Neural cell (in vitro differentiated cells): Measurements from ENCODE around the gene KIRREL3. TPM values are rescaled to one million over a fixed set of nuclear protein-coding genes. Genes with fewer than 3 reads are reported as not detected.

ENCODE experiments used
- H2AFZ ChIP-seq: fragments of 200-600, 300-800 bp; sonication (generic), shearing (Covaris generic); 2 replicates; pipeline ENCODE4 v1.6.0; 2014; ENCODE audit warnings: low read depth, mild to moderate bottlenecking, antibody characterized with exemption, low read length, moderate library complexity
- H3F3A ChIP-seq: fragments of 200-600 bp; shearing (Covaris generic); 2 replicates; pipeline ENCODE4 v1.6.1; 2016; ENCODE audit warnings: mild to moderate bottlenecking, moderate library complexity, mixed read lengths, antibody characterized with exemption, low read length; ENCODE audit not compliant: insufficient read depth, poor library complexity, severe bottlenecking
- H3K27ac ChIP-seq: fragments of 200-600, 300-800 bp; sonication (generic), shearing (Covaris generic); 2 replicates; pipeline ENCODE4 v1.5.1; 2014; ENCODE audit warnings: mild to moderate bottlenecking, low read length, moderate library complexity
- H3K27me3 ChIP-seq: fragments of 300-800, 200-600 bp; sonication (generic), shearing (Covaris generic); 2 replicates; pipeline ENCODE4 v1.6.0; 2014; ENCODE audit warnings: mild to moderate bottlenecking, low read depth, low read length, moderate library complexity; ENCODE audit not compliant: insufficient read depth
- H3K36me3 ChIP-seq: fragments of 300-800, 200-600 bp; sonication (generic), shearing (Covaris generic); 2 replicates; pipeline ENCODE4 v1.5.1; 2014; ENCODE audit warnings: mild to moderate bottlenecking, antibody characterized with exemption, low read length, moderate library complexity; ENCODE audit not compliant: insufficient read depth
- H3K4me2 ChIP-seq: fragments of 300-800, 200-600 bp; sonication (generic), shearing (Covaris generic); 2 replicates; pipeline ENCODE4 v1.6.0; 2014; ENCODE audit warnings: mild to moderate bottlenecking, low read length
- H3K4me3 ChIP-seq: fragments of 300-800, 200-600 bp; sonication (generic), shearing (Covaris generic); 2 replicates; pipeline ENCODE4 v1.5.1; 2014; ENCODE audit warnings: mild to moderate bottlenecking, low read length, moderate library complexity
- H3K79me2 ChIP-seq: fragments of 200-600 bp; shearing (Covaris generic); replicated peaks from 2 replicates; pipeline ENCODE4 v1.6.0; 2014; ENCODE audit warnings: mild to moderate bottlenecking, low read length, moderate library complexity; ENCODE audit not compliant: insufficient read depth
- H3K9ac ChIP-seq: fragments of 300-800, 200-600 bp; sonication (generic), shearing (Covaris generic); 2 replicates; pipeline ENCODE4 v1.6.1; 2016; ENCODE audit warnings: mild to moderate bottlenecking, low read length, mixed read lengths
- H3K9me2 ChIP-seq: fragments of 200-600 bp; shearing (Covaris generic); 2 replicates; pipeline ENCODE4 v1.6.1; 2016; ENCODE audit warnings: mild to moderate bottlenecking, low read length, mixed read lengths; ENCODE audit not compliant: insufficient read depth
- H3K9me3 ChIP-seq: fragments of 200-600, 300-800 bp; sonication (generic), shearing (Covaris generic); 2 replicates; pipeline ENCODE4 v1.6.1; 2016; ENCODE audit warnings: mild to moderate bottlenecking, mixed run types, low read length, moderate library complexity, mixed read lengths
- H4K20me1 ChIP-seq: fragments of 200-600 bp; shearing (Covaris generic); 2 replicates; pipeline ENCODE4 v1.6.1; 2016; ENCODE audit warnings: mild to moderate bottlenecking, mixed run types; ENCODE audit not compliant: insufficient read depth
- EP300 ChIP-seq: fragments of 450-650 bp; conservative IDR thresholded peaks from 2 replicates; pipeline ENCODE4 v1.6.1; 2014; ENCODE audit warnings: antibody characterized with exemption, mild to moderate bottlenecking, moderate library complexity; ENCODE audit not compliant: poor library complexity, severe bottlenecking
- EZH2 ChIP-seq: fragments of 200-600, 300-800 bp; shearing (Covaris generic), sonication (generic); IDR thresholded peaks from 2 replicates; pipeline ENCODE4 v1.6.1; 2014; ENCODE audit warnings: antibody characterized with exemption, low read length, borderline replicate concordance, mild to moderate bottlenecking; ENCODE audit not compliant: insufficient read depth, poor library complexity, severe bottlenecking
- MXI1 ChIP-seq: fragments of 450-650 bp; conservative IDR thresholded peaks from 2 replicates; pipeline ENCODE4 v1.6.1; 2014; ENCODE audit warnings: antibody characterized with exemption, mild to moderate bottlenecking; ENCODE audit not compliant: poor library complexity, severe bottlenecking
- POLR2AphosphoS5 ChIP-seq: IDR thresholded peaks from 2 replicates; pipeline ENCODE4 v1.6.1; 2012
- RAD21 ChIP-seq: fragments of 450-650 bp; conservative IDR thresholded peaks from 2 replicates; pipeline ENCODE4 v1.6.1; 2014; ENCODE audit warnings: antibody characterized with exemption, mild to moderate bottlenecking, moderate library complexity
- SMC3 ChIP-seq: fragments of 450-650 bp; conservative IDR thresholded peaks from 2 replicates; pipeline ENCODE4 v1.6.1; 2014; ENCODE audit warnings: antibody characterized with exemption, mild to moderate bottlenecking, moderate library complexity; ENCODE audit not compliant: poor library complexity
- TAF1 ChIP-seq: IDR thresholded peaks from 2 replicates; pipeline ENCODE4 v1.6.1; 2012; ENCODE audit warnings: low read depth
- polyA plus RNA-seq: library from polyadenylated mRNA; depleted of rRNA; stranded (reverse); fragments of >200 nt; gene quantifications from 2 replicates; pipeline ENCODE4 v1.2.3, GENCODE V29; 2014
- TF ChIP-seq, protein P1 (sequence below): IDR thresholded peaks from 2 replicates; pipeline ENCODE4 v1.6.1; 2012; ENCODE audit warnings: borderline replicate concordance
- TF ChIP-seq, protein P2 (sequence below): fragments of 450-650 bp; IDR thresholded peaks from 2 replicates; pipeline ENCODE4 v1.5.1; 2014; ENCODE audit warnings: antibody characterized with exemption, mild to moderate bottlenecking, moderate library complexity; ENCODE audit not compliant: poor library complexity, severe bottlenecking

The KIRREL3 gene
- polyA plus RNA-seq, 1 donor from 2014 or later: 23.8 TPM

DNA sequence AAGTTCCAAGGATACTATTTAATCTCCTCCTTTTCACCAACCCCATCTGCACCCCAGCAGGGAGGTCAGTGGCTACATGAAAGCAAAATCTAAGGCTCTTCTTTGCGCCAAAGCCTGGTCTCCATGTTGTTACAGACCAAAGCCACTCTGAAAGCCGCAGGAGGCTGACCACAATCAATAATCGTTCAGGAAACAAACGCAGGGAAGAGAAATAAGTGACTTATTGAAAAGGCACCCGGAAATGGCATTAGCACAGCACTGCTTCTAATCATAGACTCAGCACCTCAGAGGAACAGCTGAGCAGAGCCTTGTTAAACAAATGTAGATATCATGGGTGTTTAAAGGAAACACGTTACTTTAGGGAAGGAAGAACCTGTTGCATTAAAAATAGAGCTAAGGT lies 183.9 kb downstream of the KIRREL3 start:
- no peaks in the 10 kb centered on the region for H3K79me2 ChIP-seq
- H3K9ac ChIP-seq: no peak overlapping the region
- no peak overlapping the region for H3K4me3 ChIP-seq
- TF ChIP-seq TAF1 (no peak), MXI1 (no peak), RAD21 (no peak), SMC3 (no peak), EZH2 (no peak), POLR2AphosphoS5 (no peak), EP300 (no peak)
- TF ChIP-seq, protein P1, sequence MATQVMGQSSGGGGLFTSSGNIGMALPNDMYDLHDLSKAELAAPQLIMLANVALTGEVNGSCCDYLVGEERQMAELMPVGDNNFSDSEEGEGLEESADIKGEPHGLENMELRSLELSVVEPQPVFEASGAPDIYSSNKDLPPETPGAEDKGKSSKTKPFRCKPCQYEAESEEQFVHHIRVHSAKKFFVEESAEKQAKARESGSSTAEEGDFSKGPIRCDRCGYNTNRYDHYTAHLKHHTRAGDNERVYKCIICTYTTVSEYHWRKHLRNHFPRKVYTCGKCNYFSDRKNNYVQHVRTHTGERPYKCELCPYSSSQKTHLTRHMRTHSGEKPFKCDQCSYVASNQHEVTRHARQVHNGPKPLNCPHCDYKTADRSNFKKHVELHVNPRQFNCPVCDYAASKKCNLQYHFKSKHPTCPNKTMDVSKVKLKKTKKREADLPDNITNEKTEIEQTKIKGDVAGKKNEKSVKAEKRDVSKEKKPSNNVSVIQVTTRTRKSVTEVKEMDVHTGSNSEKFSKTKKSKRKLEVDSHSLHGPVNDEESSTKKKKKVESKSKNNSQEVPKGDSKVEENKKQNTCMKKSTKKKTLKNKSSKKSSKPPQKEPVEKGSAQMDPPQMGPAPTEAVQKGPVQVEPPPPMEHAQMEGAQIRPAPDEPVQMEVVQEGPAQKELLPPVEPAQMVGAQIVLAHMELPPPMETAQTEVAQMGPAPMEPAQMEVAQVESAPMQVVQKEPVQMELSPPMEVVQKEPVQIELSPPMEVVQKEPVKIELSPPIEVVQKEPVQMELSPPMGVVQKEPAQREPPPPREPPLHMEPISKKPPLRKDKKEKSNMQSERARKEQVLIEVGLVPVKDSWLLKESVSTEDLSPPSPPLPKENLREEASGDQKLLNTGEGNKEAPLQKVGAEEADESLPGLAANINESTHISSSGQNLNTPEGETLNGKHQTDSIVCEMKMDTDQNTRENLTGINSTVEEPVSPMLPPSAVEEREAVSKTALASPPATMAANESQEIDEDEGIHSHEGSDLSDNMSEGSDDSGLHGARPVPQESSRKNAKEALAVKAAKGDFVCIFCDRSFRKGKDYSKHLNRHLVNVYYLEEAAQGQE: no peak
- TF ChIP-seq, protein P2, sequence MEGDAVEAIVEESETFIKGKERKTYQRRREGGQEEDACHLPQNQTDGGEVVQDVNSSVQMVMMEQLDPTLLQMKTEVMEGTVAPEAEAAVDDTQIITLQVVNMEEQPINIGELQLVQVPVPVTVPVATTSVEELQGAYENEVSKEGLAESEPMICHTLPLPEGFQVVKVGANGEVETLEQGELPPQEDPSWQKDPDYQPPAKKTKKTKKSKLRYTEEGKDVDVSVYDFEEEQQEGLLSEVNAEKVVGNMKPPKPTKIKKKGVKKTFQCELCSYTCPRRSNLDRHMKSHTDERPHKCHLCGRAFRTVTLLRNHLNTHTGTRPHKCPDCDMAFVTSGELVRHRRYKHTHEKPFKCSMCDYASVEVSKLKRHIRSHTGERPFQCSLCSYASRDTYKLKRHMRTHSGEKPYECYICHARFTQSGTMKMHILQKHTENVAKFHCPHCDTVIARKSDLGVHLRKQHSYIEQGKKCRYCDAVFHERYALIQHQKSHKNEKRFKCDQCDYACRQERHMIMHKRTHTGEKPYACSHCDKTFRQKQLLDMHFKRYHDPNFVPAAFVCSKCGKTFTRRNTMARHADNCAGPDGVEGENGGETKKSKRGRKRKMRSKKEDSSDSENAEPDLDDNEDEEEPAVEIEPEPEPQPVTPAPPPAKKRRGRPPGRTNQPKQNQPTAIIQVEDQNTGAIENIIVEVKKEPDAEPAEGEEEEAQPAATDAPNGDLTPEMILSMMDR: no peak
- H3K9me3 ChIP-seq: no peaks in the 10 kb centered on the region
- no peaks in the 10 kb centered on the region for H4K20me1 ChIP-seq
- no peak overlapping the region for H3K27ac ChIP-seq
- no peak overlapping the region for H3K4me2 ChIP-seq
- H3K36me3 ChIP-seq: no peaks in the 10 kb centered on the region
- H2AFZ ChIP-seq: no peak overlapping the region
- no peaks in the 10 kb centered on the region for H3K9me2 ChIP-seq
- H3K27me3 ChIP-seq: no peaks in the 10 kb centered on the region
- no peaks in the 10 kb centered on the region for H3F3A ChIP-seq

DNA sequence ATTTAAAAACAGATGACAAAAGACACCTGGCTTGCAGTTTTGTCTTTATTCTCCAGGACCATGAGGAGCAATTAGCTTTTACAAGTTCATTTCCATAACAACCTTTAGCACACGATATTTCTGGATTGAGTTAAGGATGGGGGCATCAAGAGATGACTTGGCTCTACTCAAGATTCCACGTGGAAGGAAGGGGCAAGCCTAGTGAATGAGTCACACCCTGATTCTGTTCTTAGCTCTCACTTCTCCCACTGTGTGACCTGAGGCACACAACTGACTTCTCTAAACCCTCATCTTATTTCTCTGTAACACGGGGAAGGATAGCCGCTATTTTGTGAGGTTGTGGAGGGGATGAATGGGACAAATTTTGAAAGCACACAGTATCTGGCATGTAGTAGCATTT lies 185.5 kb downstream of the KIRREL3 start:
- Histone ChIP-seq H4K20me1 (no peaks in the 10 kb centered on the region), H2AFZ (no peak overlapping the region), H3K9ac (no peak overlapping the region), H3F3A (no peaks in the 10 kb centered on the region), H3K36me3 (no peaks in the 10 kb centered on the region), H3K4me3 (no peak overlapping the region), H3K9me3 (no peaks in the 10 kb centered on the region), H3K79me2 (no peaks in the 10 kb centered on the region), H3K4me2 (no peak overlapping the region), H3K9me2 (no peaks in the 10 kb centered on the region), H3K27ac (no peak overlapping the region), H3K27me3 (no peaks in the 10 kb centered on the region)
- TF ChIP-seq MXI1: no peak
- TF ChIP-seq EZH2: no peak
- TF ChIP-seq, protein P1: no peak
- no peak for TF ChIP-seq SMC3
- no peak for TF ChIP-seq POLR2AphosphoS5
- TF ChIP-seq RAD21: no peak
- TF ChIP-seq EP300: no peak
- no peak for TF ChIP-seq TAF1
- TF ChIP-seq, protein P2: no peak
